ENCODE results near the gene FSTL4. TPM values are rescaled to one million over a fixed set of nuclear protein-coding genes. Genes with fewer than 3 reads are reported as not detected.
"Not testable (repeated sequence)": the region's sequence is repeated elsewhere in the genome, so short reads cannot be mapped to it uniquely, and the experiment has no call there.

The FSTL4 gene
- total RNA-seq, 1 experiment from 2014 or later, result 0.12 TPM

DNA sequence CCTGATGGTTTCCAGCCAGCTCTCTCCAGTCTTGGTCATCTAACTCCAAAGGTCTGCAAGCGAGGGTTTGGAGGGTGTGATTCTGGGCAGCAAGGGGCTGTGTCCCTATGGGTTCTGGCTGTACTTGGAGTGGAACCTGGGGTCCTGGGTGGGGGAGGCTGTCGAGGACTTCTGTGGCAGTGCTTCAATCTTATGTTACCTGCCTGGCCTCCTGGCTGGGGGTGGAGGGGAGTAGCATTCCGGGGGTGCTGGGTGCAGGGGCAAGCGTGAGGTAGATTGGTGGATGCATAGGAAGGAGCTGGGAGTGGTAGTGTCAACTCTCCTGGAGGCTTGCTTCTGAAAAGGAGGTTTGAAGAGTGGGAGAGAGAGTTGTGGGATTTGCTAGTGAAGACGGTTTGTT is 417.1 kb downstream of the FSTL4 start:
- no peak for DNase-seq (ENCODE audit: low read depth)

DNA sequence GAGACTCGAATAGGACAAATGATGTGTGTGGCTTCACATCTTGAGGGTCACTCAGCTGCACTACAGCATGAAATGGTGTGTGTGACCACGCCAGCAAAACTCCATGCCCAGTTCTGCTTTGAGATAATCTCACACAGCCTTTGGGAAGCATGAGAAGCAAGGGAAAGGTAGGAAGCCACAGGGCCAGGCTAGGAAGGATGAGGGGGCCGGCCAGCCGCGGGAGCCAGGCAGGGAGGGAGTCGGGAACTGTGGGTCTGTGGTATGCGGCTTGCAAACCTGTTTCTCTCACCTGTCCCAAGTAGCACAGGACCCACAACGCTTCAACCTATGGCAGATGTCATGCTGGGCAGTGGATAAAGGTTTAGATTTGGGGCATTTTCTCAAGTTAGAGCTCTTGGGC is 418.5 kb downstream of the FSTL4 start:
- no peak for DNase-seq (ENCODE audit: low read depth)

DNA sequence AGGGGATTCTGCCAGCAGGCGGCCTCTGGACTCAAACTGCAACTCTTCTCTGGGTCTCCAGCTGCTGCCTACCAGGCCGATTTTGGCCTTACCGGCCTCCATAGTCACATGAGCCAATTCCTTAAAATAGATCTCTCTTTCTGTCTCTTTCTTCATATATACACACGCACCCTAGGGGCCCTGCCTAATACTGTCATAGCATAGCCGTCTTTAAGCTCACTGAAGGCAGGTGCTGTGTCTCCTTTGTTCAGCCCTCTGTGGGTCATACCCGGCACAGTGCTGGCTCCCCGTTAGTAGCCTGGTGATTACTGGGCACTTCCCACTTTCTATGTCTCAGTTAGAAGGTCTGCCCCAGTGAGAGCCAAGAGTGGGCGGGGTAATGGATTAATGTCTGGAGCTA is 419.6 kb downstream of the FSTL4 start:
- no peak for DNase-seq (ENCODE audit: low read depth)

DNA sequence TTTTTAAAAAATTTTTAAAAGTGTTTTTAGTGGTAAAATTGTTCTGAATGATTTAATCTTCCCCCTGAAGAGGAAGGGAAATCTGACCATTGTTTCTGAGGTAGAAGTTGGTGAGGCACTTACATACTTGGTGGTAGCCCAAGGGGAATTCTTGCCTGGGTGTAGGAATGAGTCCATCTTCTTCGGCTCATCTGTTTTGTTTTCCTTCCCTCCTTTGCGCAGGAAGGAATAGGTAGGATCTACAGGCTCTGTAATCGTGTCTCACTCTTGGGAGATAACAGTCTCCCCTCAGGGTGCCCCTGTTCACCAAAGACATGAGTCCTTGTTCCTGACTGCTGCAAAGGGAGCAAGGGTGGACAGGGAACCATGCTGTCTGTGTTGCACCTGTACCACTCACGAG is 422.5 kb downstream of the FSTL4 start:
- DNase-seq (ENCODE audit: low read depth), result no peak

DNA sequence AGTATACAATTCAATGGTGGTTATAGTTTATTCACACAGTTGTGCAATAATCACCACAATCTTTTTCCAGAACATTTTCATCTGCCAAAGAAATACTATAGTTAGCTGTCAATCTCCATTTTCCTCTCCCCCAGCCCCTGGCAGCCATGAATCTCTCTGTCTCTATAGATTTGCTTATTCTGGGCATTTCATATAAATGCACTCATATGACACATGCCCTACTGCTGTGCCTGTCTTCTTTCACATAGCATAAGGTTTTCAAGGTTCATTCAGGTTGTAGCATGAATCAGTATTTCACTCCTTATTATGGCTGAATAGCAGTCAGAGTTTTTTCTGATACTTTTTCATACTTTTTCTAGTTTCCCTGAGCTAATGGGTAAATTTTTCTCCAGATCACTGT is 432.9 kb downstream of the FSTL4 start:
- no peak for DNase-seq (ENCODE audit: low read depth)

DNA sequence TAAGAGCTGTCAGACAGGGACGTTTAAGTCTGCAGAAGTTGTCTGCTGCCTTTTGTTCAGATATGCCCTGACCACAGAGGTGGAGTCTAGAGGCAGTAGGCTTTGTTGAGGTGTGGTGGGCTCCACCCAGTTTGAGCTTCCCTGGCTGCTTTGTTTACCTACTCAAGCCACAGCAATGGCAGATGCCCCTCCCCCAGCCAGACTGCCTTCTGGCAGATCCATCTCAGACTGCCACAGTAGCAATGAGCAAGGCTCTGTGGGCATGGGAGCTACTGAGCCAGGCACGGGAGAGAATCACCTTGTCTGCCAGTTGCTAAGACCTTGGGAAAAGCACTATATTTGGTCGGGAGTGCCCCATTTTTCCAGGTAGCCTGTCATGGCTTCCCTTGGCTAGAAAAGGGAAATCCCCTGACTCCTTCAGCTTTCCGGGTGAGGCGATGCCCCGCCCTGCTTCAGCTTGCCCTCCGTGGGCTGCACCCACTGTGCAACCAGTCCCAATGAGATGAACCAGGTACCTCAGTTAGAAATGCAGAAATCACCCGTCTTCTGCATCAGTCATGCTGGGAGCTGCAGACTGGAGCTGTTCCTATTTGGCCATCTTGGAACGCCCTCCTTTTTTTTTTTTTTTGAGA is 441.5 kb downstream of the FSTL4 start:
- DNase-seq (ENCODE audit: low read depth), result not testable (repeated sequence)

DNA sequence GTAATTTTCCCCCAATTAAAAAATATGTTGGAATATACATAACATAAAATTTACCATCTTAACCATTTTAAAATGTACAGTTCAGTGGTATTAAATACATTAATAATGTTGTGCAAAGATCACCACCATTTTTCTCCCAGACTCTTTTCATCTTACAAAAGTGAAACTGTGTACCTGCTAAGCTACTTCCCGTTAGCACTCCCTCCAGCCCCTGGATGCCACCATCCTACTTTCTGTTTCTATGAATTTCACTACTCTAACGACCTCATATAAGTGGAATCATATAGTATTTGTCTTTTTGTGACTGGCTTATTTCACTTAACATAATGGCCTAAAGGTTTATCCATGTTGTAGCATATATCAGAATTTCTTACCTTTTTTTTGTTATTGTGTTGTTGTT is 447.6 kb downstream of the FSTL4 start:
- DNase-seq (ENCODE audit: low read depth), result no peak

DNA sequence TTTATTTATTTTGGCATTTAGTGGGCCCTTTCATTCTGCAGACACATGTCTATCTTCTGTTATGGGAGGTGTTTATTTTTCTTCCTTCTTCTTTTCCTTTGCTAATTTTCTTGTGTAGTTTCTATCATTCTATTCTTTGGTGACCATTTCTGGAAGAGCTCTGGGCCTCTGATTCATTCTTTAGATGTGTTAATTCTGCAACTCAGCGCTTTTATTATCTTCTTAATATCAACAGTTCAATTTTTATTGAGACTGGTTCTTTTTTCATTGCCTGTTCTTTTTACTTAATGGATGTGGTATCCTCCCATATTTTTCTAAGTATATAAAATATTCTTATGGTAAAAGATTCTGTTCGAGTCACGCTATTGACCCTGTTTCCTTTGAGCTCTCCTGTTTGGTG is 448.5 kb downstream of the FSTL4 start:
- no peak for DNase-seq (ENCODE audit: low read depth)

DNA sequence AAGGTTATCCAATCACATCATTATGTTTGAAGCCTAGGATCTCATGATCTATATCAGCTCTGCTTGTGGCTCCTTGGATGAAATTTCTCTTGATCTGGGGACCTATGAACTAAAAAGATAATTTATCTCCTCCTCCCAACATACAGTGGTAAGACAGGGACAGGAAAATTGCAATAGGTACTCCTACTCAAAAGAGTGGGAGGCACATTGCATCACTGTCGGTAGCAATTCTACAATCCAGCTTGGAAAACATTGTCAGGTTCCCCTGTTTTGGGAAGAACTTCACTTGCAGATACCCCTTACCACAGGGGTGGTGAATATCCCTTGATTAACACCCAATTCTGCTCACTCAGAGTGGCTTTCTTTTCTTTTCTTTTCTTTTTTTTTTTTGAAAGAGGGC is 452.8 kb downstream of the FSTL4 start:
- no peak for DNase-seq (ENCODE audit: low read depth)

DNA sequence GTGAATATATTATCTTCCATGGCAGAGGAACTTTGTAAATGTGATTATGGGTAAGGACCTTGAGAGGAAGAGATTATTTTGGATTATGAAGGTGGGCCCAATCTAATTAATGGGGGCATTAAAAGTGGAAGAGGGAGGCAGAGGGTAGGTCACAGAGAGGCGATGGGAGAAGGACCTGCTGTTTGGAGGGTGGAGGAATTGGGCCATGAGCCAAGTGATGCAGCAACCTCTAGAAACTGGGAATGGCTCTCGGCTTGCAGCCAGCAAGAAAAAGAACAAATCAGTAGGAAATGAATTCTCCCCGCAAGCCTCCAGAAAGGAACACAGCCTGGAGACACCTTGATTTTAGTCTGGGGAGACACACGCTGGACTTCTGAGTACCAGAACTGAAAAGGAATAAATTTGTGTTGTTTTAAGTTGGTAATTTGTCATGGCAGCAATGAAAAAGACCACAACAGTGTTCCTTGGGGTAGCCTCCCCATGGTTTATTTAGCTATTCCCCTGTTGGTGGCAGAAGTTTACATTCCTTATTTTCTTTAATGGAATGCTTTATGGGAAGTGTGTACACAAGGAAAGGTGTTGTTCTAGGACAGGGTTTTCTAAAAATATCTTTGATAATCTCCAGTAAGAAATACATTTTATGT is 456.9 kb downstream of the FSTL4 start:
- no peak for DNase-seq (ENCODE audit: low read depth)

DNA sequence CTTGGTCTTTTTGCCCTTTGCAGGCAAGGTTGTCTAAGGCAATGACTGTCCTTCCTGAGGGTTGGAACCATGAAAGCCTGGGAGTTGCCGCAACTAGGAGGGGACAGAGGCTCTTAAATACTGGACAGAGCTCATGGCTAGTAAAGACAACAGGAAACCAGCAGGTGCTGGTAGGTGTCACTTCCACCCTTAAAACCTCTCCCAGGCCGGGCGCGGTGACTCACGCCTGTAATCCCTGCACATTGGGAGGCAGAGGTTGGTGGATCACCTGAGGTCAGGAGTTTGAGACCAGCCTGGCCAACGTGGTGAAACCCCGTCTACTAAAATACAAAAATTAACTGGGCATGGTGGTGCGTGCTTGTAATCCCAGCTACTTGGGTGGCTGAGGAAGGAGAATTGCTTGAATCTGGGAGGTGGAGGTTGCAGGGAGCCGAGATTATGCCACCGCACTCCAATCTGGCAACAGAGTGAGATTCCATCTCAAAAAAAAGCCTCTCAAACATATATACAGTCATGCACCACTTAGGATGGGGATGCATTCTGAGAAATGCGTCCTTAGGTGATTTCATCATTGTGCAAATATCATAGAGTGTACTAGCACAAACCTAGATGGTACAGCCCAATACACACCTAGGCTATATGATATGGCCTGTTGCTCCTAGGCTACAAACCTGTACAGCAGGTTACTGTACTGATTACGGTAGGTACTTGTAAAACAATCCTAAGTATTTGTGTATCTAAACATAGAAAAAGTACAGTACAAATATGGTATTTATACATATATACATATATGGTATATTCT is 457.9 kb downstream of the FSTL4 start:
- no peak for DNase-seq (ENCODE audit: low read depth)

DNA sequence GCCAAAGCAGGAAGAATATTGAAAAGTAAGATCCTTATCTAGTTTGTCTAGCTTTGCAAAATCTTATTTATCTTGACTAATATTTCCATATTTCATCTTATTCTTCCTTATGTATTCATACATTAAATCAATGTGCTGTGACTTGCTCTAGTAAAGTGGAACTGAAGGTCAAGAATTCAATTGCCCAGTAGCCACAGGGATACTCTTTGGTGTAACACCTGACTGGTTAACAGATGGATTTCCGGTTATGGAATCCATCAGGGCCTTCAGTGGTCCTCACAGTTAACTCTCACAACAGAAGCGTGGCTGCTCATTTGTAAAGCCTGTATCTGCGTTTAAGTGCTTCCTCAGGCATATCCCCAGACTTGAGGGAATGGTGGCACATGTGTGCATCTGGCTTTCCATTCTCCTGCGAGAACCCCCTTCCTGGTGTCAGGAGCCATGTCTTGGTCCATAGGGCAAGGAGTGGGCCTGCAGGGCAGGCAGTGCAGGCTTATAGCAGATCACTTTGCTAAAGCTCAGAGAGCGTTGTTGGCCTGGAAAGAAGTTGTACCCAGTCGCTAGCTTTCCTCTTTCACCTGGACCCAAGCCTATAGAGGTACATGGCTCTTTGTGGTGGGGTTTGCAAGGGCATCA is 461.3 kb downstream of the FSTL4 start:
- DNase-seq (ENCODE audit: low read depth), result no peak

DNA sequence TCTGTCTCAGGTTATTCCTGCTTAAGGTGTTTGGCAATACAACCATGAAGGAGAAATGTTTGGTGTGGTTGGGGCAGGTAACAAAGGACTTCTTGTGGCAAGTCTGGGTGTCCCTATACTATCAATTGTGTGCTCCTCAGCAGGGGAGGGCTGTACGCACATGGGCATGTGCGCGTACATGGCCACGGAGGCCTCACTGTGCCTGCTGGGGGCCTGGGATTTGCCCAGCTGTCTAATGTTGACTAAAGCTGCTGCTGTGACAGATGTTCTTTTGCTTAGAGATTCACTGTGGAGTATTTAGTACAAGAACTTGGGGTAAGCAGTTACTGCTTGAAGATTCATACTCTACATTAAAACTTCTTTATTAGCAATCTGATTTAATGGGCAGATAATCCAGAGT is 463.0 kb downstream of the FSTL4 start:
- no peak for DNase-seq (ENCODE audit: low read depth)

DNA sequence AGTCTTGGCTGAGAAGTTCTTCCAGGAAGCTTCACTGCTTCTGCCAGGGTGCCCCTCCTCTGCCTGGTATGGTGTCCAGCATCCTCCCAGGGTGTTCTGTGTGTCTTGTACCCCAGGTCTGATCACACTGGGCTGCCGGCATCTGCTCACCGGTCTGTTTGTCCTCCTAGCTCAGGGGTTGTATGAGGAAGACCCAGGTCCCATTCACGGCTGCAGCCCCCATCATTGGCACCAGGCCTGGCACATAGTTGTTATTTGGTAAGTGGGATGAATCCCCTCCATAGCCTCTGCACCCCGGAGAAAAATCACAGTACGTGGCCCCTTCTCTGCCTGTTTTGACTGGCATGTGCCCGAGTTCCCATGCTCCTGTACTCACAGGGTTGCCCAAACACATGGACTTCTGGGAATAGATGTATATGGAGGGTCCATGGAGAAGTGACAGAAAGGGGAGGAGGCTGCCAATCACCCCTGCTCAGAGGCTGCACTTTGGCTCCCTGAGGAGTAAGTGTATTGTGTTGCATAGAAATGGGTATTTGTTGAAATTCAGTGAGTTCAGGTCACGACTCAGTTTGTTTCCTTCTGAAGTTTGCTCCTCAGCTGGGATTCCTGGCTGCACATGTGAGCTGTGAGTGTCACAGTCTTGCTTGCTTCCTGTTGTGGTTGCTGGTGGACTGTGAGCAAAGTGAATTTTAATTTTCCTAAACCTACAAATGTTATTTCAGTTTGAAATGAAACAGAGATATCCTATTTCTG is 464.4 kb downstream of the FSTL4 start:
- DNase-seq (ENCODE audit: low read depth), result no peak

DNA sequence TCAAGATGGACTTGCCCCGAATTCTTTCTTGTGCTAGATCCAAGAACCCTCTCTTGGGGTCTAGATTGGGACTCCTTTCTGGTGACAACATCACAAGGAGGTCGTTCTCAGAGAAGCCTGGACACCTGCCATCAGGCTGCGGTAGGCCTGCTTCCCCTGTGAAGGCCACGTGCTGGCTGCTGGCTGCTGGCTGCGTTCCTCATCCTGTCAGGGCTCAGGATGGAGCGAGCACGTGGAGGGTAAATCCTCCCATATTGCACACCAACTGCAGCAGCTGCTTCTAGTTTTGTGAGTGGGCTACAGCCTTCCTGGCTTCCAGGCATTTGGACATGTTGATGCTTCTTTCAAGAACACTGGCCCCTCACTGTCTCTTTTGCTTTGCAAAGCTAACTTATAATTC is 464.9 kb downstream of the FSTL4 start:
- no peak for DNase-seq (ENCODE audit: low read depth)

Data from RPMI7951 (cell line).